Mononuclear cell (primary cell): ENCODE data around the gene SLC2A5. TPM values are rescaled to one million over a fixed set of nuclear protein-coding genes. Genes with fewer than 3 reads are reported as not detected.
"Not testable (repeated sequence)": the region's sequence is repeated elsewhere in the genome, so short reads cannot be mapped to it uniquely, and the experiment has no call there.

Experiments used
- H3K27me3 ChIP-seq: 2 replicates; pipeline ENCODE4 v1.6.0; 2011; ENCODE audit warnings: low read length, control low read depth; ENCODE audit not compliant: insufficient read depth
- H3K4me1 ChIP-seq: 2 replicates; pipeline ENCODE4 v1.5.1; 2011; ENCODE audit warnings: mild to moderate bottlenecking, low read length, control low read depth; ENCODE audit not compliant: insufficient read depth
- H3K4me3 ChIP-seq: 2 replicates; pipeline ENCODE4 v1.5.1; 2011; ENCODE audit warnings: mild to moderate bottlenecking, low read length, moderate library complexity
- H3K9me3 ChIP-seq: 2 replicates; pipeline ENCODE4 v1.5.1; 2011; ENCODE audit warnings: low read depth, mild to moderate bottlenecking, control low read depth, low read length
- total RNA-seq: library from RNA; depleted of rRNA; stranded (reverse); fragments of >200 nt; gene quantifications from one replicate; pipeline ENCODE4 v1.2.3, GENCODE V29; 2012

Gene SLC2A5
- total RNA-seq, 1 donor, result 0.73 TPM

- no peaks in the 10 kb centered on the region for H3K4me1 ChIP-seq
- no peak overlapping the region for H3K4me3 ChIP-seq
- H3K9me3 ChIP-seq, result no peaks in the 10 kb centered on the region
- no peaks in the 10 kb centered on the region for H3K27me3 ChIP-seq
Observed at GRCh38 chr1:9019896-9020295, 49.5 kb downstream of the SLC2A5 start.

- Histone ChIP-seq H3K4me3 (no peak overlapping the region), H3K27me3 (no peaks in the 10 kb centered on the region), H3K9me3 (no peaks in the 10 kb centered on the region), H3K4me1 (no peaks in the 10 kb centered on the region)
Observed at GRCh38 chr1:9018333-9018732, 51.1 kb downstream of the SLC2A5 start.

- Histone ChIP-seq H3K9me3 (no peaks in the 10 kb centered on the region), H3K4me3 (no peak overlapping the region), H3K27me3 (no peaks in the 10 kb centered on the region), H3K4me1 (peaks cover 7% of the 10 kb centered on the region)
Observed at GRCh38 chr1:9016455-9016854, 53.0 kb downstream of the SLC2A5 start.

GRCh38 chr1:9014475-9015375, 54.7 kb downstream of the SLC2A5 start:
- no peaks in the 10 kb centered on the region for H3K9me3 ChIP-seq
- peaks cover 22% of the 10 kb centered on the region for H3K4me1 ChIP-seq
- no peak overlapping the region for H3K4me3 ChIP-seq
- H3K27me3 ChIP-seq, result no peaks in the 10 kb centered on the region

- Histone ChIP-seq H3K27me3 (no peaks in the 10 kb centered on the region), H3K9me3 (no peaks in the 10 kb centered on the region), H3K4me1 (peaks cover 22% of the 10 kb centered on the region), H3K4me3 (no peak overlapping the region)
Observed at GRCh38 chr1:9013819-9014218, 55.6 kb downstream of the SLC2A5 start.

- Histone ChIP-seq H3K4me3 (no peak overlapping the region), H3K27me3 (no peaks in the 10 kb centered on the region), H3K4me1 (peaks cover 33% of the 10 kb centered on the region), H3K9me3 (no peaks in the 10 kb centered on the region)
Observed at GRCh38 chr1:9010781-9011323, 58.6 kb downstream of the SLC2A5 start.

GRCh38 chr1:9009438-9010370, 59.7 kb downstream of the SLC2A5 start:
- no peaks in the 10 kb centered on the region for H3K9me3 ChIP-seq
- no peak overlapping the region for H3K4me3 ChIP-seq
- H3K27me3 ChIP-seq, result no peaks in the 10 kb centered on the region
- peaks cover 40% of the 10 kb centered on the region for H3K4me1 ChIP-seq

- H3K4me3 ChIP-seq, result no peak overlapping the region
- H3K9me3 ChIP-seq, result no peaks in the 10 kb centered on the region
- peaks cover 40% of the 10 kb centered on the region for H3K4me1 ChIP-seq
- H3K27me3 ChIP-seq, result no peaks in the 10 kb centered on the region
Observed at GRCh38 chr1:9008236-9008635, 61.2 kb downstream of the SLC2A5 start.

- Histone ChIP-seq H3K4me1 (peaks cover 39% of the 10 kb centered on the region), H3K4me3 (no peak overlapping the region), H3K9me3 (no peaks in the 10 kb centered on the region), H3K27me3 (no peaks in the 10 kb centered on the region)
Observed at GRCh38 chr1:9006956-9007615, 62.3 kb downstream of the SLC2A5 start.

- Histone ChIP-seq H3K9me3 (no peaks in the 10 kb centered on the region), H3K4me1 (peaks cover 22% of the 10 kb centered on the region), H3K4me3 (no peak overlapping the region), H3K27me3 (no peaks in the 10 kb centered on the region)
Observed at GRCh38 chr1:9005395-9005708, 64.1 kb downstream of the SLC2A5 start.

- H3K27me3 ChIP-seq, result no peaks in the 10 kb centered on the region
- no peaks in the 10 kb centered on the region for H3K9me3 ChIP-seq
- no peak overlapping the region for H3K4me3 ChIP-seq
- H3K4me1 ChIP-seq, result peaks cover 18% of the 10 kb centered on the region
Observed at GRCh38 chr1:9004700-9005394, 64.6 kb downstream of the SLC2A5 start.

- no peak overlapping the region for H3K4me3 ChIP-seq
Observed at GRCh38 chr1:9004031-9004699, 65.3 kb downstream of the SLC2A5 start.

GRCh38 chr1:9002215-9002560, 67.2 kb downstream of the SLC2A5 start:
- not testable (repeated sequence) for H3K4me3 ChIP-seq, H3K4me1 ChIP-seq, H3K27me3 ChIP-seq, H3K9me3 ChIP-seq

More at GRCh38 chr1:9004031-9004699, 65.3 kb downstream of the SLC2A5 start:
- Histone ChIP-seq H3K27me3 (no peaks in the 10 kb centered on the region), H3K4me1 (peaks cover 18% of the 10 kb centered on the region), H3K9me3 (no peaks in the 10 kb centered on the region)
